IMR-90 (cell line): Measurements from ENCODE around the gene GIT1. TPM values are rescaled to one million over a fixed set of nuclear protein-coding genes. Genes with fewer than 3 reads are reported as not detected.

Experiments used
- ATAC-seq: fragments of 200-7000 bp; cut with Tn5 transposase; 2 replicates; pipeline ENCODE4 v1.9.1; 2020; ENCODE audit warnings: low read depth, mild to moderate bottlenecking, moderate library complexity
- BruUV-seq: library from RNA; stranded (reverse); fragments of 400-500 nt; replicated peaks from 2 replicates; lab custom pipeline; 2021; lab: Mats Ljungman, UMichigan
- CTCF ChIA-PET: fragments of 300-600 bp; formaldehyde crosslinking; extraction: SDS; loops from one replicate; lab custom pipeline; 2021; ENCODE audit warnings: antibody characterized with exemption; lab: Yijun Ruan, JAX
- POLR2A ChIA-PET: fragments of 300-600 bp; sonication (Branson Sonifier 250); formaldehyde crosslinking; loops from one replicate; lab custom pipeline; 2022; ENCODE audit warnings: antibody characterized with exemption; ENCODE audit not compliant: unreplicated experiment; lab: Charles Lee
- DNase-seq: peaks from one replicate; pipeline ENCODE4 v3.0.0; 2013
- H2AFZ ChIP-seq: replicated peaks from 2 replicates; pipeline ENCODE3; 2013; ENCODE audit warnings: low read length, mild to moderate bottlenecking; ENCODE audit not compliant: poor library complexity
- H2AK5ac ChIP-seq: 2 replicates; pipeline ENCODE4 v1.6.1; 2013; ENCODE audit warnings: low read depth, low read length, inconsistent platforms
- H2AK9ac ChIP-seq: replicated peaks from 2 replicates; pipeline ENCODE3; 2013; ENCODE audit warnings: mild to moderate bottlenecking, low read depth, low read length, moderate library complexity; ENCODE audit not compliant: poor library complexity
- H2BK120ac ChIP-seq: 2 replicates; pipeline ENCODE4 v1.6.1; 2013; ENCODE audit warnings: low read depth, low read length, inconsistent platforms
- H2BK15ac ChIP-seq: 3 replicates; pipeline ENCODE4 v1.6.1; 2013; ENCODE audit warnings: low read depth, low read length, inconsistent platforms
- H2BK20ac ChIP-seq: 2 replicates; pipeline ENCODE4 v1.6.1; 2013; ENCODE audit warnings: low read depth, mild to moderate bottlenecking, inconsistent platforms, low read length, moderate library complexity
- H2BK5ac ChIP-seq: 2 replicates; pipeline ENCODE4 v1.6.1; 2013; ENCODE audit warnings: mild to moderate bottlenecking, low read depth, low read length, inconsistent platforms; ENCODE audit not compliant: poor library complexity, severe bottlenecking
- H3K14ac ChIP-seq: replicated peaks from 2 replicates; pipeline ENCODE4 v1.6.1; 2013; ENCODE audit warnings: low read depth, low read length, inconsistent platforms
- H3K18ac ChIP-seq: 2 replicates; pipeline ENCODE4 v1.6.1; 2013; ENCODE audit warnings: low read depth, low read length, control low read depth
- H3K23ac ChIP-seq: 2 replicates; pipeline ENCODE4 v1.6.1; 2013; ENCODE audit warnings: low read depth, low read length, inconsistent platforms
- H3K27ac ChIP-seq: 2 replicates; pipeline ENCODE4 v1.5.1; 2013; ENCODE audit warnings: mild to moderate bottlenecking, control low read depth, low read length; ENCODE audit not compliant: insufficient read depth
- H3K27me3 ChIP-seq: 2 replicates; pipeline ENCODE4 v1.6.1; 2013; ENCODE audit warnings: low read length; ENCODE audit not compliant: control insufficient read depth, insufficient read depth
- H3K36me3 ChIP-seq: 2 replicates; pipeline ENCODE4 v1.6.1; 2013; ENCODE audit warnings: low read length, mixed read lengths; ENCODE audit not compliant: control insufficient read depth, insufficient read depth
- H3K4ac ChIP-seq: 2 replicates; pipeline ENCODE4 v1.6.1; 2013; ENCODE audit warnings: low read depth, low read length, inconsistent platforms
- H3K4me1 ChIP-seq: 2 replicates; pipeline ENCODE4 v1.6.1; 2013; ENCODE audit warnings: low read length, mixed read lengths; ENCODE audit not compliant: control insufficient read depth, insufficient read depth
- H3K4me2 ChIP-seq: 2 replicates; pipeline ENCODE4 v1.6.1; 2013; ENCODE audit warnings: low read depth, mild to moderate bottlenecking, control low read depth, low read length, moderate library complexity
- H3K4me3 ChIP-seq: 2 replicates; pipeline ENCODE4 v1.5.1; 2013; ENCODE audit warnings: low read depth, mild to moderate bottlenecking, control low read depth, low read length, moderate library complexity; ENCODE audit not compliant: insufficient read depth
- H3K56ac ChIP-seq: 2 replicates; pipeline ENCODE4 v1.6.1; 2013; ENCODE audit warnings: low read length, inconsistent platforms; ENCODE audit not compliant: insufficient read depth; ENCODE audit errors: extremely low read depth
- H3K79me1 ChIP-seq, 2 experiments: 2 replicates each; pipeline ENCODE4 v1.6.1; 2013; ENCODE audit warnings: low read length in 2 of 2, inconsistent platforms in 1 of 2, low read depth in 1 of 2
- H3K9ac ChIP-seq: 2 replicates; pipeline ENCODE4 v1.6.1; 2013; ENCODE audit warnings: low read depth, low read length, control low read depth
- H3K9me1 ChIP-seq: 2 replicates; pipeline ENCODE4 v1.6.1; 2013; ENCODE audit warnings: low read length, inconsistent platforms; ENCODE audit not compliant: insufficient read depth
- H3K9me3 ChIP-seq: 2 replicates; pipeline ENCODE4 v1.6.1; 2013; ENCODE audit warnings: low read length; ENCODE audit not compliant: control insufficient read depth, insufficient read depth
- H4K20me1 ChIP-seq: 2 replicates; pipeline ENCODE4 v1.6.1; 2013; ENCODE audit warnings: low read length, inconsistent platforms; ENCODE audit not compliant: insufficient read depth
- H4K5ac ChIP-seq: 2 replicates; pipeline ENCODE4 v1.6.1; 2013; ENCODE audit warnings: mild to moderate bottlenecking, low read depth, low read length, control low read depth
- H4K8ac ChIP-seq, 2 experiments: 2 replicates each; pipeline ENCODE4 v1.6.1; 2013; ENCODE audit warnings: low read depth in 2 of 2, low read length in 2 of 2, control low read depth in 1 of 2, inconsistent platforms in 1 of 2
- H4K91ac ChIP-seq: 2 replicates; pipeline ENCODE4 v1.6.1; 2013; ENCODE audit warnings: low read depth, low read length, inconsistent platforms; ENCODE audit not compliant: insufficient read depth
- CEBPB ChIP-seq: IDR thresholded peaks from 2 replicates; pipeline ENCODE4 v1.6.1; 2012; ENCODE audit warnings: low read depth, low read length, improper control_type of control experiment
- ELK1 ChIP-seq: fragments of 150-350 bp; IDR thresholded peaks from 2 replicates; pipeline ENCODE4 v1.6.1; 2016; ENCODE audit warnings: low read depth, mild to moderate bottlenecking, low read length, moderate library complexity, borderline replicate concordance
- MXI1 ChIP-seq: IDR thresholded peaks from 2 replicates; pipeline ENCODE4 v1.6.1; 2012; ENCODE audit warnings: low read depth, mild to moderate bottlenecking, low read length, moderate library complexity, borderline replicate concordance
- POLR2A ChIP-seq: IDR thresholded peaks from 2 replicates; pipeline ENCODE4 v1.6.1; 2012; ENCODE audit warnings: mild to moderate bottlenecking, low read depth, low read length
- SMC3 ChIP-seq: fragments of 150-350 bp; IDR thresholded peaks from 2 replicates; pipeline ENCODE4 v1.6.1; 2016; ENCODE audit warnings: low read depth, mild to moderate bottlenecking, antibody characterized with exemption, low read length, moderate library complexity
- WGBS, 2 experiments: methylation state at CpG; one replicate each; pipeline versions ENCODE4 v1.1.5 to v1.1.7; 2013; ENCODE audit warnings: missing lambda C conversion rate in 2 of 2; ENCODE audit not compliant: insufficient read length in 1 of 2; ENCODE audit errors: extremely low coverage in 2 of 2; 5-methylcytosine and 5-hydroxymethylcytosine counted together
- dilution Hi-C: fragments of 300-500 bp; cut with HindIII; formaldehyde crosslinking; loops from one replicate; pipeline ENCODE4 v1.14.3; 2018; ENCODE audit warnings: low sequenced_read_pairs; ENCODE audit not compliant: unreplicated experiment
- in situ Hi-C: fragments of 300-500 bp; cut with MboI; formaldehyde crosslinking; loops from 3 replicates; pipeline ENCODE4 v1.14.3; 2019; ENCODE audit warnings: low sequenced_read_pairs, inconsistent platforms, mixed read lengths
- intact Hi-C: fragments of 100-400 bp; cut with micrococcal nuclease; formaldehyde crosslinking; loops from 2 replicates; pipeline ENCODE4 v1.10.0; 2022
- polyA plus RNA-seq, 3 experiments: library from polyadenylated mRNA; depleted of rRNA; stranded (reverse); fragments of >200 nt; gene quantifications; 2 replicates each; pipeline ENCODE4 v1.2.3, GENCODE V29; 2012; ENCODE audit warnings: low replicate concordance in 1 of 3
- total RNA-seq: library from RNA; depleted of rRNA; stranded (reverse); fragments of >200 nt; gene quantifications from 2 replicates; pipeline ENCODE4 v1.2.3, GENCODE V29; 2012

GIT1 gene
- total and polyA plus RNA-seq, 2 of the 4 experiments (the other 2 are of a cell fraction), result 14.2 to 34.2 TPM

- Histone ChIP-seq H3K4me2 (no peak overlapping the region), H3K4ac (no peak overlapping the region), H2AK9ac (no peak overlapping the region), H3K56ac (no peak overlapping the region), H3K18ac (no peak overlapping the region), H3K4me1 (no peaks in the 10 kb centered on the region), H3K9ac (no peak overlapping the region), H3K27me3 (no peaks in the 10 kb centered on the region), H3K36me3 (peaks cover 34% of the 10 kb centered on the region), H3K4me3 (no peak overlapping the region), H2AK5ac (no peak overlapping the region), H3K14ac (no peak overlapping the region), H4K8ac (no peak overlapping the region), H3K9me1 (no peaks in the 10 kb centered on the region), H2AFZ (no peak overlapping the region), H2BK20ac (no peak overlapping the region), H2BK5ac (no peak overlapping the region), H2BK120ac (no peak overlapping the region), H4K20me1 (peaks cover 3% of the 10 kb centered on the region; the same call in 1 of the 2 replicates), H4K5ac (no peak overlapping the region), H3K79me1 (peaks cover 9 to 34% of the 10 kb centered on the region in 2 experiments; a peak in 3 of 4 replicates), H4K91ac (no peak overlapping the region), H2BK15ac (no peak overlapping the region), H3K9me3 (no peaks in the 10 kb centered on the region), H3K23ac (no peak overlapping the region), H3K27ac (no peak overlapping the region)
- ChIA-PET POLR2A (no interaction called here), CTCF (no interaction called here)
- TF ChIP-seq SMC3 (no peak), ELK1 (no peak), MXI1 (no peak), POLR2A (no peak), CEBPB (peak; percentile 57)
- dilution Hi-C loops (no loop called here), in situ Hi-C loops (no loop called here), intact Hi-C loops (no loop called here)
- BruUV-seq, result no TSS peak
- ATAC-seq (no peak), DNase-seq (no peak)
- WGBS, 2 experiments, result 100% methylated on average over 1 of the region's 3 CpGs; no CpG with 5 or more reads in 1 of the 2 experiments
These were observed 63.1 kb downstream of the GIT1 start for GRCh38 chr17:29526322-29526721.
